Measurements from ENCODE around the gene NAV2.

NAV2 gene

GRCh38 chr11:19689281-19690000 is 23.2 kb upstream of the NAV2 start:
- Histone ChIP-seq H3K27me3 (ENCODE audit: control insufficient read depth, insufficient read depth, low read length) (no peaks in the 10 kb centered on the region; the same call in 1 of the 2 replicates), H3K9ac (ENCODE audit: low read depth, low read length) (no peak overlapping the region), H3K4me1 (ENCODE audit: control insufficient read depth, insufficient read depth, low read length) (no peaks in the 10 kb centered on the region; the same call in 1 of the 2 replicates), H3K36me3 (ENCODE audit: control insufficient read depth, insufficient read depth, low read length) (no peaks in the 10 kb centered on the region), H3K4me3 (ENCODE audit: low read depth, low read length) (no peak overlapping the region), H3K9me3 (ENCODE audit: control insufficient read depth, insufficient read depth, low read length) (no peaks in the 10 kb centered on the region), H3K27ac (ENCODE audit: low read depth, low read length) (no peak overlapping the region)

GRCh38 chr11:19690885-19691284 is 21.8 kb upstream of the NAV2 start:
- Histone ChIP-seq H3K9me3 (ENCODE audit: control insufficient read depth, insufficient read depth, low read length) (no peaks in the 10 kb centered on the region), H3K4me1 (ENCODE audit: control insufficient read depth, insufficient read depth, low read length) (no peaks in the 10 kb centered on the region; the same call in 1 of the 2 replicates), H3K9ac (ENCODE audit: low read depth, low read length) (no peak overlapping the region), H3K27ac (ENCODE audit: low read depth, low read length) (no peak overlapping the region), H3K27me3 (ENCODE audit: control insufficient read depth, insufficient read depth, low read length) (no peaks in the 10 kb centered on the region; the same call in 1 of the 2 replicates), H3K36me3 (ENCODE audit: control insufficient read depth, insufficient read depth, low read length) (no peaks in the 10 kb centered on the region), H3K4me3 (ENCODE audit: low read depth, low read length) (no peak overlapping the region)

GRCh38 chr11:19691815-19692500 is 20.7 kb upstream of the NAV2 start:
- Histone ChIP-seq H3K4me1 (ENCODE audit: control insufficient read depth, insufficient read depth, low read length) (no peaks in the 10 kb centered on the region), H3K36me3 (ENCODE audit: control insufficient read depth, insufficient read depth, low read length) (no peaks in the 10 kb centered on the region), H3K27me3 (ENCODE audit: control insufficient read depth, insufficient read depth, low read length) (no peaks in the 10 kb centered on the region; the same call in 1 of the 2 replicates), H3K4me3 (ENCODE audit: low read depth, low read length) (no peak overlapping the region), H3K9ac (ENCODE audit: low read depth, low read length) (no peak overlapping the region), H3K27ac (ENCODE audit: low read depth, low read length) (no peak overlapping the region), H3K9me3 (ENCODE audit: control insufficient read depth, insufficient read depth, low read length) (no peaks in the 10 kb centered on the region)

DNA sequence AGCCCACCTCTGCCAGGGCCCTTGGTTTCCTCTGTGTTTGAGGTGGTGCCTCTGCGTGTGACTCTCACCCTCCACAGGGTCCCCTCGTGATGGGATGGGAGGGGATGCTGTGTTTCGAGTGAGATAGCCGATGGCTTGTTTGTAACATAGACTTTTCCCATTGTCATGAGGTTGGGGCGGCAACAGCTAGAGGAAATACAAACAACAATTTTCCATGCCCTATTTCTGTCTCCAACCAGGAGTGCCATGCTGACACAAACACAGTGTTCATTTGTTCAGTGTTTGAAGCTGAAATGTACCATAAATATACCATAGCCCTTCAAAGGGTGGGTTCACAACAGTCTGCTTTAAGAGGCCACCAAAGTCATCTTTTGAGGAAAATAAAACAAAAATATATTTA is 19.5 kb upstream of the NAV2 start:
- Histone ChIP-seq H3K27ac (ENCODE audit: low read depth, low read length) (no peak overlapping the region), H3K4me3 (ENCODE audit: low read depth, low read length) (no peak overlapping the region), H3K9me3 (ENCODE audit: control insufficient read depth, insufficient read depth, low read length) (no peaks in the 10 kb centered on the region), H3K4me1 (ENCODE audit: control insufficient read depth, insufficient read depth, low read length) (peaks cover 8% of the 10 kb centered on the region; the same call in 1 of the 2 replicates), H3K27me3 (ENCODE audit: control insufficient read depth, insufficient read depth, low read length) (no peaks in the 10 kb centered on the region; the same call in 1 of the 2 replicates), H3K9ac (ENCODE audit: low read depth, low read length) (no peak overlapping the region), H3K36me3 (ENCODE audit: control insufficient read depth, insufficient read depth, low read length) (no peaks in the 10 kb centered on the region)

DNA sequence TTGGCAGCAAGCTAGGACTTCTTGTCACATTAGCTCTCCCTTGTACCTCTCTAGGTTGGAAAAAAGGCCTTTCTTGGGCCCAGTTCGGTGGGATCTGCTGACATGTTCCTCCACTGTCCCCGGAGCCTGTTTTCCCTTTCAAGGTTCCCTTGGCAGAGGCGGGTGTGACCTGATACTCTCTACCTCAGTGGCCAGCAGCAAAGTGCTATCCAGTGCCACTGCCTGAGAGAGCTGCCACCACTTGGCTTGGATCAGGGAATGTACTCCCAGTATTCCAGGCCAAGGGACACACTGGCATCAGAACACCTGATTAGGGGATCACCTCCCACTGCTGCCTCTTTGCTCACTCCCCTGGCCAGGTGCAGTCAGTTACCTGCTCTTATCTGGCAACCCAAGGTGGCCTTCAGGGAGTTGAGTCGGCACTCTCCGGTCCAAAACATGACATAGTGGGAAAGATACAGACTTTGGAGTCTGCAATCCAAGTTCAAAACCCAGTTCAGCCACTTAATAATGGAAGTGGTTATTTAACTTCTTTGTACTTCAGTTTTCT is 17.8 kb upstream of the NAV2 start:
- no peak overlapping the region for H3K27ac ChIP-seq (ENCODE audit: low read depth, low read length)
- H3K27me3 ChIP-seq (ENCODE audit: control insufficient read depth, insufficient read depth, low read length), result no peaks in the 10 kb centered on the region
- H3K9ac ChIP-seq (ENCODE audit: low read depth, low read length), result no peak overlapping the region

DNA sequence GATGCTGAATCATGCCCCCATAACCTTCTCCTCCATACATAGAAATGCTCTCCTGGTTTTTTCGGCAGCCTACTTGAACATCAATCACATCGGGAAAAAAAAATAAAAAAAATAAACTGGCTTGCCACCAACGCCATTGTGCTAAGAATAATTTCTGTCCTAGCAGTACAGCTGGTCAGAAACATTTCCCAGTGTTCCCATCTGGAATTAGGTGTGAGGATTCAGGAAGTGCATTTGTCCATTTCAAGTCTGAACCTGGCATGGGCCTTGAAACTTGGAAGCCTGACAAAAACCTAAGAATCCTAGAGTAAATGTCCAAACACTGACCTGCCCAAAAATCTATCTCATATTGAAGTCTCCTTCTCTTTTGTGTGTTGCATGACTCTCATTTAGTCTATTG is 16.6 kb upstream of the NAV2 start:
- no peaks in the 10 kb centered on the region for H3K9me3 ChIP-seq (ENCODE audit: control insufficient read depth, insufficient read depth, low read length)
- no peaks in the 10 kb centered on the region for H3K27me3 ChIP-seq (ENCODE audit: control insufficient read depth, insufficient read depth, low read length)
- H3K4me3 ChIP-seq (ENCODE audit: low read depth, low read length), result no peak overlapping the region
- no peaks in the 10 kb centered on the region for H3K36me3 ChIP-seq (ENCODE audit: control insufficient read depth, insufficient read depth, low read length)
- H3K9ac ChIP-seq (ENCODE audit: low read depth, low read length), result no peak overlapping the region
- H3K27ac ChIP-seq (ENCODE audit: low read depth, low read length), result no peak overlapping the region
- peaks cover 8% of the 10 kb centered on the region; the same call in 1 of the 2 replicates for H3K4me1 ChIP-seq (ENCODE audit: control insufficient read depth, insufficient read depth, low read length)

More for the DNA sequence above, 17.8 kb upstream of the NAV2 start:
- no peak overlapping the region for H3K4me3 ChIP-seq (ENCODE audit: low read depth, low read length)
- no peaks in the 10 kb centered on the region for H3K9me3 ChIP-seq (ENCODE audit: control insufficient read depth, insufficient read depth, low read length)
- no peaks in the 10 kb centered on the region for H3K36me3 ChIP-seq (ENCODE audit: control insufficient read depth, insufficient read depth, low read length)
- peaks cover 8% of the 10 kb centered on the region; the same call in 1 of the 2 replicates for H3K4me1 ChIP-seq (ENCODE audit: control insufficient read depth, insufficient read depth, low read length)

DNA sequence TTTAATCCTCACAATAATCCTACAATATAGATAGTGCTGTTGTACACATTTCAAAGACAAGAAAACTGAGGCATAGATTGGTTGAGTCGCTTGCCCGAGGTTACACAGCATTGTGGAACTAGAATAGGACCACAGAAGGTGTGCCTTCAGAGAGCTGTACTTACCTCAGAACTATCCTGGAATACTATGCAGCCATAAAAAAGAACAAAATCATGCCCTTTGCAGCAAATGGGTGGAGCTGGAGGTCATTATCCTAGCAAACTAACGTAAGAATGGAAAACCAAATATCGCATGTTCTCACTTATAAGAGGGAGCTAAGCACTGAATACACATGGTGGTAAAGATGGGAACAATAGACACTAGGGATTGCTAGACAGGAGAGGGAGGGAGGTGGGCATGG is 15.7 kb upstream of the NAV2 start:
- Histone ChIP-seq H3K4me3 (ENCODE audit: low read depth, low read length) (no peak overlapping the region), H3K9me3 (ENCODE audit: control insufficient read depth, insufficient read depth, low read length) (no peaks in the 10 kb centered on the region), H3K36me3 (ENCODE audit: control insufficient read depth, insufficient read depth, low read length) (no peaks in the 10 kb centered on the region), H3K9ac (ENCODE audit: low read depth, low read length) (no peak overlapping the region), H3K27ac (ENCODE audit: low read depth, low read length) (no peak overlapping the region), H3K27me3 (ENCODE audit: control insufficient read depth, insufficient read depth, low read length) (no peaks in the 10 kb centered on the region), H3K4me1 (ENCODE audit: control insufficient read depth, insufficient read depth, low read length) (peaks cover 12% of the 10 kb centered on the region; the same call in 1 of the 2 replicates)

- no peaks in the 10 kb centered on the region for H3K9me3 ChIP-seq (ENCODE audit: control insufficient read depth, insufficient read depth, low read length)
- no peak overlapping the region for H3K27ac ChIP-seq (ENCODE audit: low read depth, low read length)
- H3K4me3 ChIP-seq (ENCODE audit: low read depth, low read length), result no peak overlapping the region
- no peak overlapping the region for H3K9ac ChIP-seq (ENCODE audit: low read depth, low read length)
- no peaks in the 10 kb centered on the region for H3K27me3 ChIP-seq (ENCODE audit: control insufficient read depth, insufficient read depth, low read length)
- H3K36me3 ChIP-seq (ENCODE audit: control insufficient read depth, insufficient read depth, low read length), result no peaks in the 10 kb centered on the region
- peaks cover 12% of the 10 kb centered on the region; the same call in 1 of the 2 replicates for H3K4me1 ChIP-seq (ENCODE audit: control insufficient read depth, insufficient read depth, low read length)
Measured at GRCh38 chr11:19697721-19698121, 14.9 kb upstream of the NAV2 start.

DNA sequence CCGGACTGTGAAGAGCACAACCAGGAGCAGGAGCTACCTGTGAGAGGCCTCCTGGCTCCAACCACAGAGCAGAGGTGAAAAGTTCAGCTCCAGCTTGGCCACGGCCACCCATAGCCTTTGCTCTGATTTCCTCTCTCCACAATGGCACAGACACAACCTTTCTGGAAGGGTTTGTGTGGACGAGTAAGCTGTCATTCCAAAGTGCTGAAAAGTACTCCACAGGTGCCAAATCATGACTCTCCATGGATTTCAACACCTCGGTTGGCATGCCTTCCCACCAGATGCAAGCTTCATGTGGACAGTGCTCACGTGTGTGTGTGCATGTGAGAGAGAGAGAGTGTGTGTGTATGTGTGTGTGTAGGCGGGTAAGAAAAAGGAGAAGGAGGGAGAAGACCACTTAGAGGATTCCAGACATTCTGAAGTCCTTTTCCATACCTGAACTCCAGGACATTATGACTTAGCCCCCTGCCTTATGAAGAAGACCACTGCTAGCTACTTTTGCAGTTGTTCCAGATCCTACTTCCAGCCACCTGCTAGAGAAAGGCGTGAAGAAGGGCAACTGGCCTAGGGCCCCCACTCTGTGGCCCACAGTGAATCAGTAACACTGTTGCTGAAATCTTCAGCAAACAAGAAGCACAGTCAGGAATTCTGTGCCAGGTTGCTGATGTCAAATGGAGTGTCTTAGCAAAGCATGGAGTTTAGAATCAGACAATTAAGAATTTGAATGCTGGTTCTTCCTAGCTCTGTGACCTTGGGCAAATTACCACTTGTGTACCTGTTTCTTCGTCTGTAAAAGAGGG is 13.9 kb upstream of the NAV2 start:
- H3K4me1 ChIP-seq (ENCODE audit: control insufficient read depth, insufficient read depth, low read length), result peaks cover 18% of the 10 kb centered on the region; the same call in 1 of the 2 replicates
- no peak overlapping the region for H3K27ac ChIP-seq (ENCODE audit: low read depth, low read length)
- H3K36me3 ChIP-seq (ENCODE audit: control insufficient read depth, insufficient read depth, low read length), result no peaks in the 10 kb centered on the region
- no peaks in the 10 kb centered on the region for H3K9me3 ChIP-seq (ENCODE audit: control insufficient read depth, insufficient read depth, low read length)
- no peaks in the 10 kb centered on the region for H3K27me3 ChIP-seq (ENCODE audit: control insufficient read depth, insufficient read depth, low read length)
- H3K4me3 ChIP-seq (ENCODE audit: low read depth, low read length), result no peak overlapping the region
- H3K9ac ChIP-seq (ENCODE audit: low read depth, low read length), result no peak overlapping the region

GRCh38 chr11:19701421-19701820 is 11.2 kb upstream of the NAV2 start:
- Histone ChIP-seq H3K4me3 (ENCODE audit: low read depth, low read length) (no peak overlapping the region), H3K4me1 (ENCODE audit: control insufficient read depth, insufficient read depth, low read length) (peaks cover 20% of the 10 kb centered on the region; the same call in 1 of the 2 replicates), H3K9me3 (ENCODE audit: control insufficient read depth, insufficient read depth, low read length) (no peaks in the 10 kb centered on the region), H3K27ac (ENCODE audit: low read depth, low read length) (no peak overlapping the region), H3K36me3 (ENCODE audit: control insufficient read depth, insufficient read depth, low read length) (no peaks in the 10 kb centered on the region), H3K27me3 (ENCODE audit: control insufficient read depth, insufficient read depth, low read length) (no peaks in the 10 kb centered on the region), H3K9ac (ENCODE audit: low read depth, low read length) (no peak overlapping the region)
